ENCODE data around the gene SPEF2.

The SPEF2 gene

GRCh38 chr5:35783551-35783950, 165.9 kb downstream of the SPEF2 start:
- no peak for TF ChIP-seq CTCF (IDR thresholded peaks at IDR 0.05; ENCODE audit: low read length, missing control alignments)
- DNase-seq (ENCODE audit: low read depth), result no peak
- no peak overlapping the region for H3K4me3 ChIP-seq (replicated peaks; ENCODE audit: low read depth, low read length)

GRCh38 chr5:35785601-35786085, 168.0 kb downstream of the SPEF2 start:
- H3K4me3 ChIP-seq (replicated peaks; ENCODE audit: low read depth, low read length), result no peak overlapping the region
- no peak for TF ChIP-seq CTCF (IDR thresholded peaks at IDR 0.05; ENCODE audit: low read length, missing control alignments)
- no peak for DNase-seq (ENCODE audit: low read depth)

- no peak for TF ChIP-seq CTCF (IDR thresholded peaks at IDR 0.05; ENCODE audit: low read length, missing control alignments)
- DNase-seq (ENCODE audit: low read depth), result no peak
- no peak overlapping the region for H3K4me3 ChIP-seq (replicated peaks; ENCODE audit: low read depth, low read length)
Measured at GRCh38 chr5:35788724-35789123, 171.1 kb downstream of the SPEF2 start.

- H3K4me3 ChIP-seq (replicated peaks; ENCODE audit: low read depth, low read length), result no peak overlapping the region
- DNase-seq (ENCODE audit: low read depth), result no peak
- no peak for TF ChIP-seq CTCF (IDR thresholded peaks at IDR 0.05; ENCODE audit: low read length, missing control alignments)
Measured at GRCh38 chr5:35789732-35790456, 172.2 kb downstream of the SPEF2 start.

- TF ChIP-seq CTCF (IDR thresholded peaks at IDR 0.05; ENCODE audit: low read length, missing control alignments), result no peak
- DNase-seq (ENCODE audit: low read depth), result no peak
- no peak overlapping the region for H3K4me3 ChIP-seq (replicated peaks; ENCODE audit: low read depth, low read length)
Measured at GRCh38 chr5:35790457-35790822, 172.8 kb downstream of the SPEF2 start.

GRCh38 chr5:35794328-35794619, 176.6 kb downstream of the SPEF2 start:
- no peak overlapping the region for H3K4me3 ChIP-seq (replicated peaks; ENCODE audit: low read depth, low read length)
- no peak for TF ChIP-seq CTCF (IDR thresholded peaks at IDR 0.05; ENCODE audit: low read length, missing control alignments)
- DNase-seq (ENCODE audit: low read depth), result no peak

- no peak overlapping the region for H3K4me3 ChIP-seq (replicated peaks; ENCODE audit: low read depth, low read length)
- TF ChIP-seq CTCF (IDR thresholded peaks at IDR 0.05; ENCODE audit: low read length, missing control alignments), result no peak
Measured at GRCh38 chr5:35794684-35795375, 177.2 kb downstream of the SPEF2 start.

More at GRCh38 chr5:35794684-35795375, 177.2 kb downstream of the SPEF2 start:
- no peak for DNase-seq (ENCODE audit: low read depth)
